Adipocyte (in vitro differentiated cells): ENCODE measurements around the gene SLC4A1AP.

ENCODE experiments used
- DNase-seq: peaks from one replicate; pipeline ENCODE4 v3.0.0-alpha.2; 2015; ENCODE audit warnings: low read depth
- H3K27me3 ChIP-seq: replicated peaks from 2 replicates; pipeline ENCODE4 v1.7.0; 2013; ENCODE audit warnings: mild to moderate bottlenecking, low read length, moderate library complexity; ENCODE audit not compliant: control insufficient read depth, insufficient read depth
- H3K36me3 ChIP-seq: 2 replicates; pipeline ENCODE4 v1.7.0; 2013; ENCODE audit warnings: low read length, mild to moderate bottlenecking, moderate library complexity; ENCODE audit not compliant: control insufficient read depth, insufficient read depth, severe bottlenecking
- H3K4me1 ChIP-seq: 2 replicates; pipeline ENCODE4 v1.7.0; 2013; ENCODE audit warnings: mild to moderate bottlenecking, low read length, moderate library complexity; ENCODE audit not compliant: control insufficient read depth, insufficient read depth
- H3K4me3 ChIP-seq: 2 replicates; pipeline ENCODE4 v1.7.0; 2013; ENCODE audit warnings: mild to moderate bottlenecking, low read length, moderate library complexity
- H3K9ac ChIP-seq: 2 replicates; pipeline ENCODE4 v1.7.0; 2013; ENCODE audit warnings: mild to moderate bottlenecking, low read length, moderate library complexity
- H3K9me3 ChIP-seq: 2 replicates; pipeline ENCODE4 v1.7.0; 2013; ENCODE audit warnings: mild to moderate bottlenecking, low read length, moderate library complexity; ENCODE audit not compliant: control insufficient read depth

The SLC4A1AP gene

DNA sequence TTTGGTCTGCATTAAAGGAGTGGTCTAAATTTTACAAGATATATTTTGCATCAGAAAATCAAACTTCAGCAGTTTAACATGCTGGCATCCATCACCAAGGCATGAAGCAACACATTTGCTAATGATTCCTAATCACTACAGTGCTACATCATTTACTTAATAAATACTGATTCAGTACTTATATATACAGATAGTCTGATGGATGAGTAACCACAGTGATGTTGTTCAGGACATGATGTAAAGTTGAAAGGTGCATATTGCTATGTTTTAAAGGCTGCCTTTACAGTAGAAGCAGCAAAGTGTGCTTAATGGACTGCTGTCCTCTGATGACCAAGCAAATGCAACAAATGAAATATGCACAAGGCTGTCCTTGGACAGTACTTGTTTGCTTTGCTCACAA lies 11.3 kb upstream of the SLC4A1AP start:
- Histone ChIP-seq H3K4me3 (no peak overlapping the region), H3K9ac (no peak overlapping the region), H3K36me3 (peaks cover 94% of the 10 kb centered on the region), H3K9me3 (no peaks in the 10 kb centered on the region), H3K4me1 (peaks cover 14% of the 10 kb centered on the region), H3K27me3 (no peaks in the 10 kb centered on the region)
- no peak for DNase-seq

DNA sequence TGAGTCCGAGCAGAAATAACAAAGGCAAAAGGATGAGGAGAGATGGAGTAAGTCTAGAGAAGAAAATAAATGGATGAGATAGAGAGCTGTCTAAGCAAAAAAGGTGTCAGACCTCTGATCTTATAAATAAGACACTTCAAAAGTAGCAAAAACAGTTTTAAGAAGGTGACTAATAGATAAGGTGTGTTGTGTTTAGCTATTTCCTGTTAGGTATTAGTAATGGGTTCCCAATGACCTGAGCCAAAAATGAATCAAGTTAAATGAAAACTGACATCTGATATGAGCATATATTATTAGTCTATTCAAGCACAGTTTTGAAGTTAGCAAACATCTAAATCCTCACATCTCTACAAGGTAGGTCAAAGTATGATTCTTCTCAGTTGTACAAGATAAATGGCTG lies 10.9 kb upstream of the SLC4A1AP start:
- Histone ChIP-seq H3K4me3 (no peak overlapping the region), H3K4me1 (peaks cover 10% of the 10 kb centered on the region), H3K9ac (no peak overlapping the region), H3K36me3 (peaks cover 94% of the 10 kb centered on the region), H3K9me3 (no peaks in the 10 kb centered on the region), H3K27me3 (no peaks in the 10 kb centered on the region)
- no peak for DNase-seq

DNA sequence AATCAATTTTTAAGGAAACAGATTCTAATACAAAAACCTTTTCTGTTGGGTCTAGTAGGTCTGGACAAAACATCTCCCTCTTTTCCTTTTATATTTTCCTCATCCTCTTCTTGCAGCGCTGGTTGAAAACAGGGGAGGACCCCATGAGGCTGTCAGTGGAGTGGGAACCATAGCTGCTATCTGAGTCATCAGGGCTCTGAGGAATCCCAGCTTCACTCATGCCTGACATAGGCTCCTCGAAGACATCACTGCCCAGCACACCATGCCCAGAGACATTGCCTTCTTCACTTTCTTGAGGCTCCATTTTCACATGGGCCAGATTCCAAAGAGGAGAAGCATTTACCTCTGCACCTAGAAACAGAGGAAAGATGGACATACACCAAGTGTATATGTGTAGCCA lies 10.3 kb upstream of the SLC4A1AP start:
- no peak for DNase-seq
- Histone ChIP-seq H3K27me3 (no peaks in the 10 kb centered on the region), H3K4me1 (peaks cover 10% of the 10 kb centered on the region), H3K9me3 (no peaks in the 10 kb centered on the region), H3K4me3 (no peak overlapping the region), H3K9ac (no peak overlapping the region), H3K36me3 (peaks cover 94% of the 10 kb centered on the region)

DNA sequence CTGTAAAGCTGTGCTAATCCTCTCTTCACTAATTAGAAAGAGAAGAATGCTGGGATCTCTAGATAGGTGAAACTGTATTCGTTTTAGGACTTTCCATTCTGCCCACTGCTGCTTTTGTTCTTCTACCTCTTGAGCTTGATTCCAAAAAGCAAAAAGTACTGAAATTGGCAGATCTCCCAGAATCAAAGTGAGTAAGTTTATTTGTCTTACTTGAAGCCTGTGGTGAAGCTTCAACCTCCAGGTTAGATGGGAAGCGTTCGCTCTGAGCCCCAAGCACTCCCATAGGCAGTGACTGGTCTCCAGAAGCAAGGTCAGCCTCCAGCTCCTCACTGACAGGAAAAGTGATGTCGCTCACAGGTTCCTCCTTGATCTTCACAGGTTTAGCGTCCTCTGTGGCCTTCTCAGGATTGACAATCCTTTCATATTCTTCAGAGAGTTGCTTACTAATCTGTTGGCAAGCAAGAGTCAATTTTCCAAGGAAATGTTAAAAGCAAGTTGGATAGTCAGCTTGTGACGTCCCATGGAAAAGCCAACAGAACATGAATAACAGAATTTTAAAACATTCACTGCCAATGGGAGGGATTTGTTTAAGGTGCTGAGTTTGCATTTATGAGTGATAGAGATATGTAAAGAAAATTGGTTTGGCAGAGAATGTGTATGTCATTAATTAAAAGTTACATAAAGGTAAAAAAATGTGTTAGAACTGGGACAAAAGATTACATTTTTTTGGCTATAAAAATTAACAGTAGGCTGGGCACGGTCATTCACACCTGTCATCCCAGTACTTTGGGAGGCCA lies 8.3 kb upstream of the SLC4A1AP start:
- Histone ChIP-seq H3K9ac (no peak overlapping the region), H3K4me1 (peaks cover 7% of the 10 kb centered on the region), H3K9me3 (no peaks in the 10 kb centered on the region), H3K36me3 (peaks cover 96% of the 10 kb centered on the region), H3K27me3 (no peaks in the 10 kb centered on the region), H3K4me3 (no peak overlapping the region)
- DNase-seq = peak; percentile 41

DNA sequence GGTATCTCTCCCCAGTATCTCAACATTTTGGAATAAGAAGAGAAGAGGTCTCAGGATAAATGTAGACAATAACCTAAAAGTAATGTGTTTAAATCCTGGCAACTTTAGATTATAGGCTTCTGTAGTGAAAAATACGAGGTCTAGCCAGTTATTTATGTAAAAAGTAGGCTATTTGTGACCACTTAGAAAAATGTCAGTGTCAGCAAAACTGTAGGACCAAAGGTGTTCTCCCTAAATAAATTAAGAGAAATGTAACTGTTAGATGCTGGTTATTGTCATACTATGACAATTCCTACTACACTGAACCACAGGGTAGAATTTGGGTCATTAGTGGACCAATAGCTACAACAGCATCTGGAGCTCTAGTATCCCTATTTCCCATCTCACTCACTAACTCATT lies 2.3 kb upstream of the SLC4A1AP start:
- no peak overlapping the region for H3K4me3 ChIP-seq
- no peaks in the 10 kb centered on the region for H3K27me3 ChIP-seq
- no peak for DNase-seq
- peaks cover 56% of the 10 kb centered on the region for H3K36me3 ChIP-seq
- no peak overlapping the region for H3K9ac ChIP-seq
- no peaks in the 10 kb centered on the region for H3K9me3 ChIP-seq
- peaks cover 32% of the 10 kb centered on the region for H3K4me1 ChIP-seq

DNA sequence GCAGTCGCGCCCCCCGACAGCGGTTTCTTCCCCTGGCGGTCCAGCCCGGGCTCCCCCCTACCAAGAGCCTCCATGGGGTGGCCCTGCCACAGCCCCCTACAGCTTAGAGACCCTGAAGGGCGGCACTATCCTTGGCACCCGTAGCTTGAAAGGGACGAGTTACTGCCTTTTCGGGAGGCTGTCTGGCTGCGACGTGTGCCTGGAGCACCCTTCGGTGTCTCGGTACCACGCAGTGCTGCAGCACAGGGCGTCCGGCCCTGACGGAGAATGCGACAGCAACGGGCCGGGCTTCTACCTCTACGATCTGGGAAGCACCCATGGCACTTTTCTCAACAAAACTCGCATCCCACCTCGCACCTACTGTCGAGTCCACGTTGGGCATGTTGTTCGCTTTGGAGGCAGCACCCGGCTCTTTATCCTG lies 475 bp downstream of the SLC4A1AP start:
- peaks cover 29% of the 10 kb centered on the region for H3K4me1 ChIP-seq
- no peaks in the 10 kb centered on the region for H3K9me3 ChIP-seq
- no peaks in the 10 kb centered on the region for H3K27me3 ChIP-seq
- DNase-seq = no peak
- H3K9ac ChIP-seq = peak overlapping the region; percentile 92
- peak overlapping the region; percentile 91 for H3K4me3 ChIP-seq
- H3K36me3 ChIP-seq = peaks cover 50% of the 10 kb centered on the region

DNA sequence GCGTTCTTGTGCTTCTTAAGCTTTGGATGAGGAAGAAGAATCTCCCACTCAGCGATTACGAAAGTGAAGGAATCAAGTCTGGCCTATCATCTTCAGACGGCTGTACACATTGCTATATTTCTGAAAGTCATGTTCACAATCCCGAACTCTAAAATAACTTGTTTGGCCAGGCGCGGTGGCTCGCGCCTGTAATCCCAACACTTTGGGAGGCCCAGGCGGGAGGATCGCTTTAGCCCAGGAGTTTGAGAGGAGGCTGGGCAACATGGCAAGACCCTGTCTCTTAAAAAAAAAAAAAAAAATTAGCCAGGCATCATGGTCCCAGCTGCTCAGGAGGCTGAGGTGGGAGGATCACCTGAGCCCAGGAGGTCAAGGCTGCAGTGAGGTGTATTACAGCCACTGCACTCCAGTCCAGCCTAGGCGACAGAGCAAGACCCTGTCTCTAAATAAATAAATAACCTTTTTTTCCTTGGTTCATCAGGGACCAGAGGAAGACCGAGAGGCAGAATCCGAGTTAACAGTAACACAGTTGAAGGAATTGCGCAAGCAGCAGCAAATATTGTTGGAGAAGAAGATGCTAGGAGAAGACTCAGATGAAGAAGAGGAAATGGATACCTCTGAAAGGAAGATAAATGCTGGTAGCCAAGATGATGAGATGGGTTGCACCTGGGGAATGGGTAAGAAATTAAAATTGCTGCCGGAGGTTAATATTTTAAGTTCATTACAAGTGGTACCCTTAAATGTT lies 1.1 kb downstream of the SLC4A1AP start:
- H3K4me1 ChIP-seq = peaks cover 28% of the 10 kb centered on the region
- H3K36me3 ChIP-seq = peaks cover 50% of the 10 kb centered on the region
- peak overlapping the region; percentile 91 for H3K4me3 ChIP-seq
- H3K9ac ChIP-seq = peak overlapping the region; percentile 92
- DNase-seq = peak; percentile 12
- H3K9me3 ChIP-seq = no peaks in the 10 kb centered on the region
- no peaks in the 10 kb centered on the region for H3K27me3 ChIP-seq

DNA sequence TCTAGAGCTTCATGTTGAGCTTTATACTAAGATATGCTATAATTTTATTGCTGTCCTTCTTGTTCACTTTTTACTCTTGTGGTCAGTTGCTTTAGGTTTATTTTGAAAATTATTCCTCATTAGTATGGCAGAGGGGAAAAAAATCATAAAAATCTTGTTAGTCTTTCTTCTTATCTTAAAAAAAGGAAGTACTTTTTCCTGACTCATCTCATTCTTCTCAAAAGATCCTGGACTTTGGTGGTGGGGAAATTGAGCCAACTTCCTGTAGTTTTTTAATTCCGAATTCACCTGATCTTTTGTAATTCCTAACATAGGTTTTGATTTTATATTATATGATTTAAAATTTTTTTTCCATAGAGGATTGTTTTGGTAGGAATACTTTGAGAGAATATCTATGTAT lies 3.8 kb downstream of the SLC4A1AP start:
- no peak overlapping the region for H3K4me3 ChIP-seq
- H3K4me1 ChIP-seq = peaks cover 19% of the 10 kb centered on the region
- H3K9me3 ChIP-seq = no peaks in the 10 kb centered on the region
- no peaks in the 10 kb centered on the region for H3K27me3 ChIP-seq
- no peak for DNase-seq
- H3K9ac ChIP-seq = no peak overlapping the region
- peaks cover 42% of the 10 kb centered on the region for H3K36me3 ChIP-seq

DNA sequence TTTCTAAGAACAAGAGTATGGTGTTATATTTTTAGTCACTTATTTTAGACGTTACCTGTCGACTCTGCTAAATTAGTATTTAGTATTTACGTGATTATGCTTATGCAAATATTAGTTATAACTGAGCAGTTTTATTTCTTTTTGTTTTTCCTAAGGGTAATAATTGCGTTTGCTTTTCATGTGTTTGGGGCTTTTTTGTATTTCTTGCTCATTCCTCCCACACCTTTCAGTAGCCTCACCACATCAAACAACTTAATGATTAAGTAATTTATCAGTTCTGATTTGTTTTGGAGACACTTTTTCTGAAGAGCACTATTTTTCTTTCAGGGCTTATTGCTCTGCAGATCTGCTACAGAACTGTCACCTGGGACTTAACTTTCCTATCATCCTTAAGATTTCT lies 7.5 kb downstream of the SLC4A1AP start:
- Histone ChIP-seq H3K36me3 (peaks cover 67% of the 10 kb centered on the region), H3K4me3 (no peak overlapping the region), H3K27me3 (no peaks in the 10 kb centered on the region), H3K9ac (no peak overlapping the region), H3K9me3 (no peaks in the 10 kb centered on the region), H3K4me1 (no peaks in the 10 kb centered on the region)
- no peak for DNase-seq

DNA sequence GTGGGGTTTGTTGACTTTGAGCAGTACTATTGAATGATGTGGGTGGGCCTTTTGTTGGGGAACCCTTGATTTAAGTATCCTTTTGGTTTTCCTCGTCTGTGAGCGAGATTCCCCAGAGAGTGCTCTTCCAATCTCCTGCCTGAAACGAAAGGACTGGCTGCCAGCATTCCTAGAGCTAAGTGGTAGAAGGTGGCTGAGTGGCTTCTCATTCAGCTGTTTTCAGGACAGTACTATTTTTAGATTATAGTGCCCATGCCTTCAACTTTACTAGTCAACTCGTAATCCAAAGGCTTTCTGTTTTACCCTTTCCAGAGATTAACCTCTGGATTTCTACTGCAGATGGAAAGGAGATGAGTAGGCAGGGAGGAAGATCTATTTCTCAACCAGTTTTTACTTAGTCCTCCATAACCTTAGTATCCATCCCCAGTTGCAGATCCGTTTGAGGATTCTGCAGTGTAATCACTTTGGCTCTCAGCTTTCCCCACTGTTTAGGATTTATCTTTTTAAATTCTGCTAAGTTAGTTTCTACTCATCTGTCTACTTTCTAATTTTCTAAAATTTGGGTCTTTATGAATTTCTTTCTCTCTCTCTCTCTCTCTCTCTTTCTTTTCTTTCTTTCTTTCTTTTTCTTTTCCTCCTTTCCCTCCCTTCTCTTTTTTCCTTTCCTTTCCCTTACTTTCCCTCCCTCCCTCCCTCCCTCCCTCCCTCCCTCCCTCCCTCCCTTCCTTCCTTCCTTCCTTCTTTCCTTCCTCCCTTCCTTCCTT lies 9.2 kb downstream of the SLC4A1AP start:
- Histone ChIP-seq H3K9me3 (no peaks in the 10 kb centered on the region), H3K9ac (no peak overlapping the region), H3K4me1 (no peaks in the 10 kb centered on the region), H3K4me3 (no peak overlapping the region), H3K36me3 (peaks cover 73% of the 10 kb centered on the region), H3K27me3 (no peaks in the 10 kb centered on the region)
- DNase-seq = no peak

DNA sequence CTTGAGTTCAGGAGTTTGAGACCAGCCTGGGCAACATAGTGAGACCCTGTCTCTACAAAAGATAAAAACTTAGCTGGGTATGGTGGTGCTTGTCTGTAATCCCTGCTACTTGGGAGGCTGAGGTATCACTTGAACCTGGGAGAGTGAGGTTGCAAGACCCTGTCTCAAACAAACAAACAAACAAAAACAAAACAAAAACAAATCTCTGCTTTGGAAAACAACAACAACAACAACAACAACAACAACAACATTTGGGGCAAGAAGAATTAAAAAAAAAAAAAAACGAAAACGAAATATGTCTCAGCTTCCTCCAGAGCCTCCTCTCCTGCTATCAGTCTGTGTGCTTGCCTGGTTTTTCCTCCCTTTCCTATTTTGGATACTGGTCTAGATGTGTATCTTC lies 16.9 kb downstream of the SLC4A1AP start:
- Histone ChIP-seq H3K36me3 (peaks cover 57% of the 10 kb centered on the region), H3K4me3 (no peak overlapping the region), H3K27me3 (no peaks in the 10 kb centered on the region), H3K9ac (no peak overlapping the region), H3K4me1 (peaks cover 30% of the 10 kb centered on the region), H3K9me3 (no peaks in the 10 kb centered on the region)
- DNase-seq = no peak
